IPS DF 4.7 (cell line): ENCODE results near the gene CARMIL1.
"Not testable (repeated sequence)": the region's sequence is repeated elsewhere in the genome, so short reads cannot be mapped to it uniquely, and the experiment has no call there.

Experiments
- DNase-seq: peaks from one replicate; pipeline ENCODE4 v3.0.0-alpha.2; 2013; ENCODE audit warnings: low spot score; ENCODE audit errors: extremely low read depth

Gene CARMIL1

GRCh38 chr6:25366903-25367545 is 87.8 kb downstream of the CARMIL1 start:
- DNase-seq, result no peak

GRCh38 chr6:25369036-25369432 is 89.9 kb downstream of the CARMIL1 start:
- DNase-seq, result no peak

GRCh38 chr6:25369433-25370177 is 90.4 kb downstream of the CARMIL1 start:
- no peak for DNase-seq

GRCh38 chr6:25370178-25371036 is 91.2 kb downstream of the CARMIL1 start:
- no peak for DNase-seq

GRCh38 chr6:25371037-25371347 is 91.8 kb downstream of the CARMIL1 start:
- no peak for DNase-seq

GRCh38 chr6:25375125-25375524 is 96.0 kb downstream of the CARMIL1 start:
- no peak for DNase-seq

GRCh38 chr6:25377664-25378063 is 98.5 kb downstream of the CARMIL1 start:
- DNase-seq, result no peak

- no peak for DNase-seq
These were observed 101.9 kb downstream of the CARMIL1 start for GRCh38 chr6:25381077-25381476.

- not testable (repeated sequence) for DNase-seq
These were observed 103.3 kb downstream of the CARMIL1 start for GRCh38 chr6:25382476-25382875.

GRCh38 chr6:25384234-25384633 is 105.1 kb downstream of the CARMIL1 start:
- no peak for DNase-seq

- DNase-seq, result no peak
These were observed 105.8 kb downstream of the CARMIL1 start for GRCh38 chr6:25384967-25385366.

- DNase-seq, result no peak
These were observed 108.3 kb downstream of the CARMIL1 start for GRCh38 chr6:25387483-25387882.

- no peak for DNase-seq
These were observed 108.7 kb downstream of the CARMIL1 start for GRCh38 chr6:25387911-25388310.

- DNase-seq, result no peak
These were observed 109.6 kb downstream of the CARMIL1 start for GRCh38 chr6:25388776-25389175.

GRCh38 chr6:25389471-25389870 is 110.3 kb downstream of the CARMIL1 start:
- no peak for DNase-seq

GRCh38 chr6:25392372-25392771 is 113.2 kb downstream of the CARMIL1 start:
- DNase-seq, result no peak

- DNase-seq, result no peak
These were observed 116.6 kb downstream of the CARMIL1 start for GRCh38 chr6:25395731-25396130.

GRCh38 chr6:25397406-25397805 is 118.2 kb downstream of the CARMIL1 start:
- DNase-seq, result no peak

- DNase-seq, result no peak
These were observed 120.7 kb downstream of the CARMIL1 start for GRCh38 chr6:25399885-25400284.

- no peak for DNase-seq
These were observed 122.5 kb downstream of the CARMIL1 start for GRCh38 chr6:25401711-25402110.

GRCh38 chr6:25402125-25402524 is 123.0 kb downstream of the CARMIL1 start:
- DNase-seq, result no peak

- no peak for DNase-seq
These were observed 124.0 kb downstream of the CARMIL1 start for GRCh38 chr6:25403150-25403549.
